Esophagus muscularis mucosa (tissue), 4 donors: Measurements from ENCODE around the gene LILRA2. TPM values are rescaled to one million over a fixed set of nuclear protein-coding genes. Genes with fewer than 3 reads are reported as not detected.
"Not testable (repeated sequence)": the region's sequence is repeated elsewhere in the genome, so short reads cannot be mapped to it uniquely, and the experiment has no call there.

Experiments
- DNase-seq: peaks from one replicate; pipeline ENCODE4 v3.0.0-alpha.2; 2017; ENCODE audit errors: extremely low spot score
- H3K27ac ChIP-seq, 4 donors: fragments of 200-600 bp; sonication (generic); replicated peaks in 1 of 4; 1 replicate in 3 of 4; 2 replicates in 1 of 4; pipeline ENCODE4 v1.5.1; 2016 to 2019; ENCODE audit warnings: mild to moderate bottlenecking in 1 of 4
- H3K27me3 ChIP-seq, 4 donors: fragments of 200-600 bp; sonication (generic); one replicate each; pipeline versions ENCODE4 v1.5.1 to v1.6.0; 2016 to 2019
- H3K36me3 ChIP-seq, 4 donors: fragments of 200-600 bp; sonication (generic); one replicate each; pipeline ENCODE4 v1.5.1; 2016 to 2019
- H3K4me1 ChIP-seq, 4 donors: fragments of 200-600 bp; sonication (generic); one replicate each; pipeline ENCODE4 v1.5.1; 2016 to 2019
- H3K4me3 ChIP-seq, 4 donors: fragments of 200-600 bp; sonication (generic); 1 replicate in 2 of 4; 2 replicates in 2 of 4; pipeline ENCODE4 v1.5.1; 2016 to 2019; ENCODE audit warnings: mild to moderate bottlenecking in 4 of 4, moderate library complexity in 1 of 4
- H3K9me3 ChIP-seq, 4 donors: fragments of 200-600 bp; sonication (generic); 1 replicate in 3 of 4; 2 replicates in 1 of 4; pipeline ENCODE4 v1.5.1; 2016 to 2019
- EP300 ChIP-seq: sonication (generic); formaldehyde crosslinking; IDR thresholded peaks from one replicate; pipeline ENCODE4 v1.6.1; 2017; ENCODE audit warnings: antibody characterized with exemption
- POLR2A ChIP-seq: fragments of 450-650 bp; IDR thresholded peaks from one replicate; pipeline ENCODE4 v1.6.1; 2017; ENCODE audit warnings: antibody characterized with exemption, moderate library complexity, mild to moderate bottlenecking, low read depth
- POLR2AphosphoS5 ChIP-seq, 2 donors: sonication (generic); formaldehyde crosslinking; IDR thresholded peaks; one replicate each; pipeline ENCODE4 v1.6.1; 2017; ENCODE audit warnings: antibody characterized with exemption in 2 of 2
- WGBS: methylation state at CpG from one replicate; pipeline ENCODE4 v1.1.5; 2018; 5-methylcytosine and 5-hydroxymethylcytosine counted together
- intact Hi-C: fragments of 100-400 bp; cut with DNase I; formaldehyde crosslinking; loops from one replicate; pipeline ENCODE4 v1.15.1; 2023
- total RNA-seq, 4 donors: library from RNA; depleted of rRNA; stranded (reverse); fragments of >200 nt; gene quantifications; one replicate each; pipeline versions ENCODE4 v1.1.0 to v1.2.1, GENCODE V29; 2016
- TF ChIP-seq, protein P1 (sequence below), 3 experiments: fragments of 200-600 bp in 2 of 3; fragments of 450-650 bp in 1 of 3; sonication (generic) in 2 of 3; IDR thresholded peaks; one replicate each; pipeline ENCODE4 v1.5.1; 2017 to 2019; ENCODE audit warnings: antibody characterized with exemption in 3 of 3, mild to moderate bottlenecking in 2 of 3, moderate library complexity in 1 of 3

The LILRA2 gene
- total RNA-seq, 4 donors from 2014 or later: 0.83 to 4.6 (median 2.3) TPM

DNA sequence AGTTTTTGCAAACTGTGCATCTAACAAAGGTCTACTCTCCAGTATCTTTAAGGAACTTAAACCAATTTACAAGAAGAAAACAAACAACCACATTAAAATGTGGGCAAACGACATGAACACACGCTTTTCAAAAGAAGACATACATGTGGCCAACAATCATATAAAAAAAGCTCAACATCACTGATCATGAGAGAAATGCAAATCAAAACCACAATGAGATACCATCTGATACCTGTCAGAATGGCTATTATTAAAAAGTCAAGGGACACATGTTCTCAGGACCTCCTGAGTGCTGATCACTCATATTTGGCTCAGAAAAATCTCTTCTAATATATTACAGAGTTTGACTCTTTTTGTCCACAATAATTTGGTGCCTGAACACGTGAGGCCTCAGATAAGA is 42.5 kb downstream of the LILRA2 start:
- Histone ChIP-seq H3K27ac (no peak overlapping the region), H3K4me1 (no peaks in the 10 kb centered on the region), H3K9me3 (peaks cover 0 to 10% (median 0%) of the 10 kb centered on the region in 4 donors), H3K27me3 (no peaks in the 10 kb centered on the region), H3K36me3 (no peaks in the 10 kb centered on the region), H3K4me3 (no peak overlapping the region)
- intact Hi-C loops: no loop called here
- TF ChIP-seq POLR2A: no peak
- TF ChIP-seq, protein P1, sequence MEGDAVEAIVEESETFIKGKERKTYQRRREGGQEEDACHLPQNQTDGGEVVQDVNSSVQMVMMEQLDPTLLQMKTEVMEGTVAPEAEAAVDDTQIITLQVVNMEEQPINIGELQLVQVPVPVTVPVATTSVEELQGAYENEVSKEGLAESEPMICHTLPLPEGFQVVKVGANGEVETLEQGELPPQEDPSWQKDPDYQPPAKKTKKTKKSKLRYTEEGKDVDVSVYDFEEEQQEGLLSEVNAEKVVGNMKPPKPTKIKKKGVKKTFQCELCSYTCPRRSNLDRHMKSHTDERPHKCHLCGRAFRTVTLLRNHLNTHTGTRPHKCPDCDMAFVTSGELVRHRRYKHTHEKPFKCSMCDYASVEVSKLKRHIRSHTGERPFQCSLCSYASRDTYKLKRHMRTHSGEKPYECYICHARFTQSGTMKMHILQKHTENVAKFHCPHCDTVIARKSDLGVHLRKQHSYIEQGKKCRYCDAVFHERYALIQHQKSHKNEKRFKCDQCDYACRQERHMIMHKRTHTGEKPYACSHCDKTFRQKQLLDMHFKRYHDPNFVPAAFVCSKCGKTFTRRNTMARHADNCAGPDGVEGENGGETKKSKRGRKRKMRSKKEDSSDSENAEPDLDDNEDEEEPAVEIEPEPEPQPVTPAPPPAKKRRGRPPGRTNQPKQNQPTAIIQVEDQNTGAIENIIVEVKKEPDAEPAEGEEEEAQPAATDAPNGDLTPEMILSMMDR (IDR thresholded peaks at IDR 0.05): no peak
- no peak for TF ChIP-seq EP300
- no peak for TF ChIP-seq POLR2AphosphoS5 (IDR thresholded peaks at IDR 0.05)
- no peak for DNase-seq
- WGBS: 79% methylated on average over 3 of the region's 3 CpGs

DNA sequence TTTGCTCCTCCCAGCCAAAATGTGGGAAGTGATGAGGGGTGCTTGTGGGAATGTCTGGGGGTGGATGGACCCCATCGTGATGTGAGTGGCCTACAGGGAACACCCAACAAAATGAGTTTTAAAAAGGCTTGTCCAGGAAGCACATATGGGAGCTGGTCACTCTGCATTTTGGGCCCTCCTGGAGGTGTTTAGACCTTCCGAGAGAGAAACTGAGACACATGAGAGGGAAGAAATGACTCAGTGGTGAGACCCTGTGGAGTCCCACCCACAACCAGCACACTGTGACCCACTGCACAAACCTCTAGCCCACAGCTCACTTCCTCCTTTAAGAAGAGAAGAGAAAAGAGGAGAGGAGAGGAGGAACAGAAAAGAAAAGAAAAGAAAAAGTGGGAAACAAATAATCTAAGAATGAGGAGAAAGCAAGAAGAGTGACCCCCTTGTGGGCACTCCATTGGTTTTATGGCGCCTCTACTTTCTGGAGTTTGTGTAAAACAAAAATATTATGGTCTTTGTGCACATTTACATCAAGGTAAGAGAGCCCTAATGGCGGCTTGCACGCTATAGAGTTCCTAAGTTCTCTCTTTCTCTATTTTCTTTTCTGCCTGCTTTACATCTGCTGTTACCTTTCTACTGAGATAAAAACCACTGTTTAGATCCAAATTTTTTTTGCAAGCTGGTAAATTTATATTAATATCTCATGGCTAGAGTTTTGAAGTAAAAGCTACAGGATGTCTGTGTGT is 43.4 kb downstream of the LILRA2 start:
- WGBS: 60% methylated on average over 5 of the region's 5 CpGs
- TF ChIP-seq, protein P1 (IDR thresholded peaks at IDR 0.05): no peak
- TF ChIP-seq POLR2A (no peak), POLR2AphosphoS5 (IDR thresholded peaks at IDR 0.05) (no peak), EP300 (no peak)
- Histone ChIP-seq H3K9me3 (peaks cover 0 to 4% (median 0%) of the 10 kb centered on the region in 4 donors), H3K27me3 (no peaks in the 10 kb centered on the region), H3K27ac (no peak overlapping the region), H3K36me3 (no peaks in the 10 kb centered on the region), H3K4me1 (no peaks in the 10 kb centered on the region), H3K4me3 (no peak overlapping the region)
- intact Hi-C loops: no loop called here
- DNase-seq: peak; percentile 74

DNA sequence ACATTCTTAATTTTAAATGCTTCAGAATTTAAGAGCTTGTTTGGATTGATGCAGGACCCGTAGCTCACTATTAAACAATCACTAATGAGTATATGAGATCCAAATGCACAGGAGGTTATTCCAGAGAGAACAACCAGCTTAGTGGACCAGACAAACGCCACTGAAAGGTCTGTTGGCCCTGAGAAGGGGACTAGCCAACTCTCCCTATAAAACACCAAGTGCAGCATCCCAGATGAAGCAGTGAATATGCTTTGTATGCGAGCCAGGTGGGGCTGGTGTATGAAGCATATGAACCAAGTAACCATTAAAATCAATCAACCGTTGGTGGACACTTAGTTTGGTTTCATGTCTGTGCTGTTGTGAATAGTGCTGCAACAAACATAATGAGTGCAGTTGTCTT is 46.9 kb downstream of the LILRA2 start:
- intact Hi-C loops: no loop called here
- peak; percentile 60 for DNase-seq
- no peak overlapping the region for H3K4me3 ChIP-seq
- WGBS: 70% methylated on average over 4 of the region's 4 CpGs
- no peak for TF ChIP-seq POLR2AphosphoS5 (IDR thresholded peaks at IDR 0.05)
- TF ChIP-seq, protein P1 (IDR thresholded peaks at IDR 0.05): no peak
- TF ChIP-seq POLR2A: no peak
- TF ChIP-seq EP300: no peak
- H3K36me3 ChIP-seq: no peaks in the 10 kb centered on the region
- no peaks in the 10 kb centered on the region for H3K9me3 ChIP-seq
- no peak overlapping the region for H3K27ac ChIP-seq
- no peaks in the 10 kb centered on the region for H3K4me1 ChIP-seq
- H3K27me3 ChIP-seq: peaks cover 0 to 2% (median 0%) of the 10 kb centered on the region in 4 donors

DNA sequence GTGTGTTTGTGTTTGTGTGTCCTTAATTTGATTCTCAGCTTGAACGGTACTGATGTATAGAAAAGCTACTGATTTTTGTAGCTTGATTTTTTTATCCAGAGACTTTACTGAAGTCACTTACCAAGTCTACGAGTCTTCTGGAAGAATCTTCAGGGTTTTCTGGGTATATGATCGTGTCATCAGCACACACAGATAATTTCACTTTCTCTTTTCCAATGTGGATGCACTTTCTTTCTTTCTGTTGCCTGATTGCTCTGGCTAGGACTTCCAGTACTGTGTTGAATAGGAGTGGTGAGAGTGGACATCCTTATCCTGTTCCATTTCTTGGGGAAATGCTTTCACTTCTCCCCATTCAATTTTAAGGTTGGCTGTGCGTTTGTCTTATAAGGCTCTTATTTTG is 48.8 kb downstream of the LILRA2 start:
- Histone ChIP-seq H3K4me1 (no peaks in the 10 kb centered on the region), H3K36me3 (no peaks in the 10 kb centered on the region), H3K4me3 (no peak overlapping the region), H3K27me3 (peaks cover 0 to 12% (median 0%) of the 10 kb centered on the region in 4 donors), H3K9me3 (peaks cover 0 to 10% (median 3%) of the 10 kb centered on the region in 4 donors), H3K27ac (no peak overlapping the region)
- 69% methylated on average over 4 of the region's 4 CpGs for WGBS
- TF ChIP-seq EP300: no peak
- no peak for TF ChIP-seq POLR2AphosphoS5 (IDR thresholded peaks at IDR 0.05)
- TF ChIP-seq POLR2A: no peak
- TF ChIP-seq, protein P1 (IDR thresholded peaks at IDR 0.05): no peak
- intact Hi-C loops: no loop called here
- DNase-seq: no peak

DNA sequence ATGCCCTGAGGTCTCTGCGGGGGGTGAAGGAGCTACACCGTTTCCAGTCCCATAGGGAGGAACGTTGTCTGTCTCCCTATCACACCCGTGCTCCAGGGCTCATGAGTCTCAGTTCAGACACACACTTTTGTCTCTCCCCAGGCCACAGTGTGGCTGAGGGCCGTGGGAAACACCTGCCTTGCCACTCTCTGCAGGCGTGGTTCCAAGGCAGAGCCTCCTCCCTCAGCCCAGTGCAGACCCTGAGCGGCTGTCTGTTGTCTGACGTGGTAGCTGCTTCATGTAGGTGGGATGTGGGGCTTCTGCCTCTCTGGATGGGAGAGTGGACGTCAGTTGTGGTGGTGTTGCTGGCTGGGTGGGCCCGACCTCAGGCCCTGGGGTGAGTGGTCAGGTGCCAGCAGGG is 50.6 kb downstream of the LILRA2 start:
- H3K4me1 ChIP-seq, H3K4me3 ChIP-seq, intact Hi-C loops, H3K36me3 ChIP-seq, DNase-seq, H3K27ac ChIP-seq: not testable (repeated sequence)
- Histone ChIP-seq H3K9me3 (peaks cover 0 to 12% (median 3%) of the 10 kb centered on the region in 4 donors), H3K27me3 (peaks cover 0 to 27% (median 0%) of the 10 kb centered on the region in 4 donors)
- WGBS: 50% methylated on average over 2 of the region's 10 CpGs

DNA sequence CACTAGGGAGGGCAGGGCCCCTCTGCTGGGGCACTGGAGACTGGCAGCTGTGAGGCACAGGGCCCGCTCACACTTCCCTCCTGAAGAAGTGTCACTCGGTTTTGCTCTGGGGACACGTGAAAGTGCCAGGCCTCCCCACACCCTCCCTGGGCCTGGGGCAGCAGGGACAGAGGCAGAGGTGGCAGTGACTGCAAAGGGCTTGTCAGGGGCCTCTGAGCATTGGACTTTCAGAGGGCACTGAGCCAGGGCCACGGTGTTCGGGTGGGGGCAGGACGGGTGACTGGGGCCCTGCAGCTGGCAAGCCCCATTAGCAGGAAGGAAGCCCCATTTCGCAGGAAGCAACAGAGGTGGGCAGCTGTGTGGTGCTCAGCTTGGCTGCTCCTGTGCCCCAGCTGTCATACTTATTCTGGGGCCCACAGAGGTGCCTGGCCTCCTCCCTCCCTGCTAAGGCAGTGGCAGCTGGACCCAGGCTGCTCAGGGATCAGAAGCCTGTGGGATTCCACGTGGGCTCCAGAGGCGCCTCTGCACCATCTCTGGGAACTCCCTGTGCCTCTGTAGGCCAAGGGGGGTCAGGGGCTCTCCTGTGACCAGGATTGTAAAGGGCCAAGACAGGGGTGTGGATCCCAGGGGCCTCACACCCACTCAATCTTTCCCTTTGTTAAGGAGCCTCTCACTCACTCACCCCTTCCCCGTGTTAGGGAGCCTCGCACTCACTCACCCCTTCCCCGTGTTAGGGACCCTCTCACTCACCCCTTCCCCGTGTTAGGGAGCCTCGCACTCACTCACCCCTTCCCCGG is 51.5 kb downstream of the LILRA2 start:
- H3K27ac ChIP-seq, intact Hi-C loops, H3K36me3 ChIP-seq, H3K4me3 ChIP-seq, DNase-seq, H3K4me1 ChIP-seq: not testable (repeated sequence)
- Histone ChIP-seq H3K27me3 (peaks cover 0 to 31% (median 0%) of the 10 kb centered on the region in 4 donors), H3K9me3 (peaks cover 0 to 12% (median 3%) of the 10 kb centered on the region in 4 donors)
- 66% methylated on average over 8 of the region's 15 CpGs for WGBS
